Glomerular visceral epithelial cell (primary cell): ENCODE data around the gene RAPGEF2.
A peak's percentile ranks its signal among the peaks of the same experiment; 100 is the strongest.
"Not testable (repeated sequence)": the region's sequence is repeated elsewhere in the genome, so short reads cannot be mapped to it uniquely, and the experiment has no call there.

Experiments used
- DNase-seq: peaks from one replicate; pipeline ENCODE4 v3.0.0-alpha.2; 2016; ENCODE audit errors: extremely low spot score

Gene RAPGEF2, protein sequence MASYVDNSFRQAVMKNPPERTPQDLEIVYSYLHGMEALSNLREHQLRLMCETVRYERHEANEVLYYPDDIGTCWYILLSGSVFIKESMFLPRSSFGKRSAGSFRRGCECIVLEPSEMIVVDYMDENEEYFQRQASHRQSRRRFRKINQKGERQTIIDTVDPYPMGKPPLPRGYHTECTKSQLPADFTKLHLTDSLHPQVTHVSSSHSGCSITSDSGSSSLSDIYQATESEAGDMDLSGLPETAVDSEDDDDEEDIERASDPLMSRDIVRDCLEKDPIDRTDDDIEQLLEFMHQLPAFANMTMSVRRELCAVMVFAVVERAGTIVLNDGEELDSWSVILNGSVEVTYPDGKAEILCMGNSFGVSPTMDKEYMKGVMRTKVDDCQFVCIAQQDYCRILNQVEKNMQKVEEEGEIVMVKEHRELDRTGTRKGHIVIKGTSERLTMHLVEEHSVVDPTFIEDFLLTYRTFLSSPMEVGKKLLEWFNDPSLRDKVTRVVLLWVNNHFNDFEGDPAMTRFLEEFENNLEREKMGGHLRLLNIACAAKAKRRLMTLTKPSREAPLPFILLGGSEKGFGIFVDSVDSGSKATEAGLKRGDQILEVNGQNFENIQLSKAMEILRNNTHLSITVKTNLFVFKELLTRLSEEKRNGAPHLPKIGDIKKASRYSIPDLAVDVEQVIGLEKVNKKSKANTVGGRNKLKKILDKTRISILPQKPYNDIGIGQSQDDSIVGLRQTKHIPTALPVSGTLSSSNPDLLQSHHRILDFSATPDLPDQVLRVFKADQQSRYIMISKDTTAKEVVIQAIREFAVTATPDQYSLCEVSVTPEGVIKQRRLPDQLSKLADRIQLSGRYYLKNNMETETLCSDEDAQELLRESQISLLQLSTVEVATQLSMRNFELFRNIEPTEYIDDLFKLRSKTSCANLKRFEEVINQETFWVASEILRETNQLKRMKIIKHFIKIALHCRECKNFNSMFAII (N-terminal part only)

DNA sequence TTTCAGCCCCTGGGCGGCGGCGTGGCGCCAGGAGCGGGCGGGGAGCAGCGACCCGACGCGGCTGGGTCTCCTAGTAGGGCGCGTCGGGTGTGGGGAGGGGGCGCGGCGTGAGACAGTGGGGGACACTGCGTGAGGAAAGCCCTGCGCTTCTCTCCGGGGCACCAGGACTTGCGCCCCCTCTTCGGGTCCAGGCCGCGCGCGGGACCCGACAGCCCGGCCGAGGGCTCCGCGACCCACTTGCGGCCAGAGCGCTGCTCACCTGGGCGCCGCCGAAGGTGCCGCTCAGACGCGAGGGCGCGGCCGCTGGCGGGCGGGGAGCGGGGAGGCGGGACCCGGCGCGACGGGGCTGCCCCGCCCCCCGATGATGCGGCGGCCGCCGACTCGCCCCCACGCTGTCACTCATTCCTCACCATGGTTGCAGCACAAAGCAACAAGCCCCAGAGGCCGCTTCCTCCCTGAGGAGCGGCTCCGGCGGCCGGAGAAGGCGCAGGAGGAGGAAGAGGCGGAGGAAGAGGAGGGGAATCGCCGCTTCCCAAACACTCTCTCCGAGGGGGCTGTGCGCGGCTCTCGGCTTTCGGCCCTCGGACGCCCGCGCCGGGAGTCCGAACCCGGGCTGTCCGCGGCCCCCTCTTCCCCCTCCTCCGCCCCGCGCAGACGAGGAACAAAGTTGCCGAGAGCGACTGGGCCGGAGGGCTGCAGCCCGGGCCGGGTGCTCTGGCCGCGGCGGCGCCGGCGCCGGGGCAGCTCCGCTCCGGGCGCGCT lies at the start of gene RAPGEF2:
Gene RAPGEF2 (plus strand): TSS at position 458 of the 762 bp plus-strand sequence. CDS start 1,084 bp downstream, outside the sequence.
- peak; percentile 97 for DNase-seq

- DNase-seq, result no peak
Observed at GRCh38 chr4:159055833-159056232, 47.0 kb upstream of the RAPGEF2 start.

- DNase-seq, result no peak
Observed at GRCh38 chr4:159060161-159060560, 42.7 kb upstream of the RAPGEF2 start.

- DNase-seq, result no peak
Observed at GRCh38 chr4:159062381-159062780, 40.5 kb upstream of the RAPGEF2 start.

DNA sequence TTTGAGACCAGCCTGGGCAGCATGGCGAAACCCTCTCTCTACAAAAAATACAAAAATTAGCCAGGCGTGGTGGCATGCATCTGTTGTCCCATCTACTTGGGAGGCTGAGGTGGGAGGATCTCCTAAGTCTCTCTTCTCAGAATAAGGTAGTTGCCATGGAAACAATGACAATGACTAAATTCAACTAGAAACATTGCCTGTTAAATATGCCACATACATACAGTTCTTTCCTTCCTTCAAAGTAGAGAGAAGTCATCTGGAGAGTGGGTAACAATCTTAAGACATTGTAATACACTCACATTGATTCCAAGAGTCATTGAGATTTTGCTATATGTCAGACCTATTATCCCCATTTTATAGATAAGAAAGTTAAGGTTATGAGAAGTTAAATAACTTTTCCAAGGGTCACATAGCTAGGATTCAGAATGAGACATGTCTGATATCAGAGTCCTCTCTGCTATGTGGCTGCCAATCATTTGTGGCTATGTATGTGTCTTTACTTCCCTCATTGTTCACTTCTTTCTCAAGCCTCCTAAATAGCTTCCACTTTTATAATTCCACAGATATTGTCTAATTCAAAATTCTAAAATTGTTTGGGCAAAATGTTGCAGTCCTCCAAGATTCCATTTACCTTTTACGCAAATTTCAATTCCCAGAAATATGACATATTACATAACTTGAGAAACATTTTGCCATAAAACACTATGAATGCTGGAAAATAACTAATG lies 37.2 kb upstream of the RAPGEF2 start:
- no peak for DNase-seq

GRCh38 chr4:159068139-159068538 lies 34.7 kb upstream of the RAPGEF2 start:
- not testable (repeated sequence) for DNase-seq

GRCh38 chr4:159069922-159070321 lies 33.0 kb upstream of the RAPGEF2 start:
- DNase-seq, result no peak

- peak; percentile 68 for DNase-seq
Observed at GRCh38 chr4:159070742-159071141, 32.1 kb upstream of the RAPGEF2 start.

GRCh38 chr4:159071178-159071968 lies 31.5 kb upstream of the RAPGEF2 start:
- DNase-seq, result peak; percentile 72

DNA sequence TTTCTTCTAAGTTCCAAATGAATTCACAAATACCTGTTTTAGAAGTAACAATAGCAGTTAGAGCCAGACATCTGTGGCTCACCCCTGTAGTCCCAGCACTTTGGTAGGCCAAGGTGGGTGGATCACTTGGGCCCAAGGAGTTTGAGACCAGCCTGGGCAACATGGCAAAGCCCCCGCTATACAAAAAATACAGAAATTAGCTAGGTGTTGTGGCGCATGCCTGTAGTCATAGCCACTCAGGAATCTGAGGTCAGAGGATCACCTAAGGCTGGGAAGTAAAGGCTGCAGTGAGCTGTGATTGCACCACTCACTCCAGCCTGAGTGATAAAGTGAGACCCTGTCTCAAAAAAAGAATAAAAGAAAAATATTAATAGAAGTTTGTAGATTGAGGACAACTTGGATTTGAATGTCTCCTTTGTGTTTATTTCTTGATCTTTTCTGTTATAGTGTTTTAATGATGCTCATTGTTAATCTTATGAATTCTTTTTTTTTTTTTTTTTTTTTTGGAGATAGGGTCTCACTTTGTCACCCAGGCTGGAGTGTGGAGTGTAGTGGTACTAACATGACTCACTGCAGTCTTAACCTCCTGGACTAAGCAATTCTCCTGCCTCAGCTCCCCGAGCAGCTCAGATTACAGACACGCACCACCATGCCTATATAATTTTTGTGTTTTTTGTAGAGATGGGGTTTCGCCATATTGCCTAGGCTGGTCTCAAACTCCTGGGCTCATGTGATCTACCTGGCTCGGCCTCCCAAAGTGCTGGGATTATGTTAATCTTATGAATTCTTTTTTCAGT lies 30.7 kb upstream of the RAPGEF2 start:
- no peak for DNase-seq

- no peak for DNase-seq
Observed at GRCh38 chr4:159075531-159075932, 27.3 kb upstream of the RAPGEF2 start.

DNA sequence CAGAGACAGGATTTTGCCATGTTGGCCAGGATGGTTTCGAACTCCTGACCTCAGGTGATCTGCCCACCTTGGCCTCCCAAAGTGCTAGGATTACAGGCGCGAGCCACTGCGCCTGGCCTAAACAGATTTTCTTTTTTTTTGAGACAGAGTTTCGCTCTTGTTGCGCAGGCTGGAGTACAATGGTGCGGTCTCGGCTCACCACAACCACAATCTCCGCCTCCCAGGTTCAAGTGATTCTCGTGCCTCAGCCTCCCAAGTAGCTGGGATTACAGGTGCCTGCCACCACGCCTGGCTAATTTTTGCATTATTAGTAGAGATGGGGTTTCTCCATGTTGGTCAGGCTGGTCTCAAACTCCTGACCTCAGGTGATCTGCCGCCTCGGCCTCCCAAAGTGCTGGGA lies 25.9 kb upstream of the RAPGEF2 start:
- not testable (repeated sequence) for DNase-seq

GRCh38 chr4:159077702-159078495 lies 25.0 kb upstream of the RAPGEF2 start:
- DNase-seq, result no peak

- no peak for DNase-seq
Observed at GRCh38 chr4:159079074-159079473, 23.8 kb upstream of the RAPGEF2 start.

- DNase-seq, result no peak
Observed at GRCh38 chr4:159086606-159087005, 16.3 kb upstream of the RAPGEF2 start.

DNA sequence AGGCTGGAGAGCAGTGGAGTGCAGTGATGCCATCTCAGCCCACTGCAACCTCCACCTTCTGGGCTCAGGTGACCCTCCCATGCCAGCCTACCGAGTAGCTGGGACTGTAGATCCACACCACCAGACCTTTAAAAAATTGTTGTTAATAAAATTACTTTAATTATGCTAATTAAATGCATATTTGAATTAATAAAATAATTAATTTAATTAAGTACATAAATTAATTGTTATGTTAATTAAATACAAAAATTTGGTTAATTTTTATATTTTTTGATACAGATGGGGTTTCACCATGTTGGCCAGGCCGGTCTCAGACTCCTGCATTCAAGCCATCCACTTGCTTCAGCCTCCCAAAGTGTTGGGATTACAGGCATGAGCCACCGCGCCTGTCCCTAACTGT lies 12.6 kb upstream of the RAPGEF2 start:
- DNase-seq, result no peak

- DNase-seq, result peak; percentile 8
Observed at GRCh38 chr4:159094156-159094555, 8.7 kb upstream of the RAPGEF2 start.

DNA sequence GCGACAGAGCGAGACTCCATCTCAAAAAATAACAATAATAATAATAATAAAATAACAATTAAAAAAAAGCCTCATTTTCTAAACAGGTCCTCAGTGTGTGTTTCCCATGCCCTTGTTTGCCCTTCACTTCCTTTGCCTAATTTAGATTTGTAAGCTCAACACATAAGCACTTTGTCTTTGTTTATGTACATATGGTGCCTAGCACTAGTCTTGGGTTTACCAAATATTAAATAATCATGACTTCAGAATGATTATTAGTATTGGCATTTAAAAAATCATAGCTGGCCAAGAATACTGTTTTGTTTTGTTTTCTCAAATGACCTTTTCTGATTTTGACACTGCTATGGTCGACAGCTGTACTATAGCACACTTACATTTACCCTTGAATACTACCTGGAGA lies 6.4 kb upstream of the RAPGEF2 start:
- DNase-seq, result no peak

DNA sequence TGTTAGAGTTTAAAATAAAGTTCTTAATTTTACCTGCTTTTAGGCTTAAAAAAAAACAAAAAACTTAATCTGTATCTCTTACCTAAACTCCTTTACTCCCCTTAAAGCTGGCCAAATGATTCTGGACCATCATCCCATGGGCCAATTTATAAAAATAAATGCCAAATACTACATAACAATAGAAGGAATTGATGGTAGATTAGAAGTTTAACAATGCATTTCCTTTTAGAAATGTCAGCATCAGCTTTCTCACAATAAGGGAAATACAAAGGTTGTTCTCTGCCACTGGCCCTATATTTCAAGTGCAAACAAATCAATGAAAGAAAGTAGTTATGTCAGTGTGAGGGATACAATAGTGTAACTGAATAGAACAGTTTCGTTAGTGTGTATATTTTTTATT lies 5.7 kb upstream of the RAPGEF2 start:
- no peak for DNase-seq
